HUES64 (cell line): ENCODE measurements around the gene CACNA1G.
A peak's percentile ranks its signal among the peaks of the same experiment; 100 is the strongest.

Experiments
- H3K27ac ChIP-seq: 2 replicates; pipeline ENCODE4 v1.7.0; 2013; ENCODE audit warnings: low read depth, low read length, inconsistent platforms
- H3K27me3 ChIP-seq: 2 replicates; pipeline ENCODE4 v1.6.1; 2013; ENCODE audit warnings: mild to moderate bottlenecking, low read length; ENCODE audit not compliant: insufficient read depth
- H3K36me3 ChIP-seq: 2 replicates; pipeline ENCODE4 v1.6.1; 2013; ENCODE audit warnings: mild to moderate bottlenecking, low read length; ENCODE audit not compliant: insufficient read depth
- H3K4me1 ChIP-seq: 2 replicates; pipeline ENCODE4 v1.6.1; 2013; ENCODE audit warnings: mild to moderate bottlenecking, low read length, moderate library complexity; ENCODE audit not compliant: insufficient read depth
- H3K4me3 ChIP-seq: 2 replicates; pipeline ENCODE4 v1.5.1; 2013; ENCODE audit warnings: mild to moderate bottlenecking, low read length, moderate library complexity
- H3K9ac ChIP-seq: 2 replicates; pipeline ENCODE4 v1.6.1; 2013; ENCODE audit warnings: mild to moderate bottlenecking, low read depth, low read length
- H3K9me3 ChIP-seq: 2 replicates; pipeline ENCODE4 v1.6.1; 2013; ENCODE audit warnings: low read depth, low read length; ENCODE audit not compliant: insufficient read depth
- WGBS: fragments of 150-250, 120-280 bp; methylation state at CpG from one replicate; pipeline ENCODE4 v1.1.7; 2013; ENCODE audit warnings: missing lambda C conversion rate; 5-methylcytosine and 5-hydroxymethylcytosine counted together

Gene CACNA1G

DNA sequence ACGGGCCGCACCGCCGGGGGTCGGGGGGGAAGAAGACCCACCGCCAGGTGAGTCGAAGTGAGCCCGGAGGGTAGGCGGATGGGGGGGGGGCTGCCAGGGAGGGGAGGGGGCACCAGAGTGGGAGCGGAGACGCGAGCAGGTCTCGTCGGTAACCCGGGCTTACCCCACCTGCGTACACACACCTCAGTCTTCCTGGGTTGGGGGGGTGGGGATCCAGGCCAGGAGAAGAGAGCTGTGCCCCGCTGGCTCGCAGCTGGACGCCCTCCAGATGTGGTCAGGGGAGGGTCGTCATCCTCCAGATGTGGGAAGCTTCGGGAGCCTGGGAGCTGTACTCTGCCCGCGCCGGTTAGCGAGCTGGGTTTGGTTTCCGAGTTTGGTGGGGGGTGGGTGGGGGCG, 1.2 kb downstream of the CACNA1G start:
- H3K36me3 ChIP-seq, result no peaks in the 10 kb centered on the region
- no peak overlapping the region for H3K9ac ChIP-seq
- peak overlapping the region; percentile 43 for H3K4me3 ChIP-seq
- H3K27ac ChIP-seq, result no peak overlapping the region
- WGBS, result 1% methylated on average over 9 of the region's 27 CpGs
- H3K27me3 ChIP-seq, result peaks cover 89% of the 10 kb centered on the region
- no peaks in the 10 kb centered on the region for H3K9me3 ChIP-seq
- peaks cover 16% of the 10 kb centered on the region for H3K4me1 ChIP-seq

DNA sequence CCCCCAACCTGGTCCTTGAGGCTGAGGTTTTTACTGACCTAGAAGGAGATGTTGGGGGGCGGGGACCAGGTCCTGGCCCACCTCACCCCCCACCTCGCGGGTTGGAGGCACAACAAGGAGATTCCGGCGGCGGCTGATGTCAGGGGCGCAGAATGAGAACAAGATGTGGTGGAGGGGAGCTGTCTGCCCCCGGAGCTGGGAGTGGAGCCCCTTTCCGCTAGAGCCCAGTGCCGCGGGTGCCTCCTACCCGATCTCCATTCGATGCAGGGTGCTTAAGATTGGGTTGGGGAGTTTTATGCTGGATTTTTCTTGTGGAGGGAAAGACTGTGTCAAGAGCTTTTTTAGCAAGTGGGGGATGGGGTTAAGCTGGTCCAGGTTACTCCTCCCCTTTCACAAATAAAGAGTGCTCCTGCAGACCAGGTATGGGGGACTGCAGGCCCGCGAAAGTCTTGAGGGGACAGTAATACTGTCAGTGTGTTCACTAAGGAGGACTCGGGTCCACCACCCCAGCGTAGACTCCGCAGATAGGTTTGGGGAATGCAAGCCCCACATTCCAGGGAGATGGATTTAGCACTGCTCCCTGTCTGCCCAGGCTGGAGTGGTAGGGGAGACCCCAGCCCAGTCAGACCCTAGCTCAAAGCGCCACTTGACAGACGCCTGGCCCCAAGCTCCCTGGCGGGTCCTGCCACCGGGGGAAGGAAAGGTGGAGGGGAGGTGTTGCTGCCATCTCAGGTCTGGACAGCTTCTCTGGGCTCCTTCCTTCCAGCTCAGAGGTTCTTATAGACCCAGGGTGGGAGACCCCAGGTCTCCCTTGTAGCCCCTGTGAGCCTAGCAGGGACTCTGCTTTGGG, 2.0 kb downstream of the CACNA1G start:
- H3K4me3 ChIP-seq, result peak overlapping the region; percentile 43

DNA sequence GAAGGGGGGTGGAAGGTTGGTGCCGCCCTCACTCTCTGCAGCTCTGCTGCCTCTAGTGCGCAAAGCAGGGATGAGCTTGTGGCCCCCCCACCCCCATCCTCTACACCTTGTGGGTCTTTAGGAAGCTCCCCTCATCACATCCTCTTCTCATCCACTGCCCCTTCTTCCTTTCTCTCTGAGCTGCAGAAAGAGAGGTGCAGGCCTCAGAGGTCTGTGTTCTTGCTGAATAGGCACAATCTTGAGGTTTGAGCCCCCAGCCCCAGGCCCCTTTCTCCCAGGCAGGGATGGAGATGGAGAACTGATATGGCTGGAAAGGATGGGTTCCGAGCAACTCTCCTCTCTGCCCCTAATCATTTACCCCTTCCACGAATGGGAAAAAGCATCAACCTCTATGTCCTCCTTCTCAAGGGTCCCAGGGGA, 2.6 kb downstream of the CACNA1G start:
- H3K36me3 ChIP-seq, result no peaks in the 10 kb centered on the region
- peaks cover 16% of the 10 kb centered on the region for H3K4me1 ChIP-seq
- no peak overlapping the region for H3K27ac ChIP-seq
- peak overlapping the region; percentile 43; the same call in 1 of the 2 replicates for H3K4me3 ChIP-seq
- no peaks in the 10 kb centered on the region for H3K9me3 ChIP-seq
- peaks cover 85% of the 10 kb centered on the region for H3K27me3 ChIP-seq
- H3K9ac ChIP-seq, result no peak overlapping the region
- WGBS, result 15% methylated on average over 3 of the region's 4 CpGs

More for the DNA sequence above, 2.0 kb downstream of the CACNA1G start:
- Histone ChIP-seq H3K27me3 (peaks cover 87% of the 10 kb centered on the region), H3K9me3 (no peaks in the 10 kb centered on the region), H3K4me1 (peaks cover 16% of the 10 kb centered on the region), H3K36me3 (no peaks in the 10 kb centered on the region), H3K9ac (no peak overlapping the region), H3K27ac (no peak overlapping the region)
- WGBS, result 4% methylated on average over 22 of the region's 22 CpGs

DNA sequence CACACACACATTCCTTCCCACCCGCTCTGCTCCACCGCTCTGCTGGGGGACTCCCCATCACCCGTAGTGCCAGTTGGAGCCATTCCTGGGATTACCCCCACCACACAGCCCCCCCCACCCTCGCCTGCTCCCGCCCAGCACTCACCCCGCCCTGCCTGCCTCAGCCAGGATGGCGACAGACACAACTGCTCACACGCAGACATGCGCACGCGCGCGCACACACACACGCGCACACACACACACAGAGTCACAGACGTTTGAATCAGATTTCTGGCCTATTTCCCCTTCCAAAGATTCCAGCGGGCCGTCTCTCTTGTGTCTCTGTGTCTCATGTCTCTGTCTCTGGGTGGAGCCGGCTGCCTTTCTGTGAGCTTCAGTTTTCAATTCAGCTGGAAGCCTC, 4.4 kb downstream of the CACNA1G start:
- peaks cover 68% of the 10 kb centered on the region for H3K27me3 ChIP-seq
- 54% methylated on average over 19 of the region's 19 CpGs for WGBS
- H3K27ac ChIP-seq, result no peak overlapping the region
- H3K9me3 ChIP-seq, result no peaks in the 10 kb centered on the region
- peaks cover 17% of the 10 kb centered on the region for H3K4me1 ChIP-seq
- no peaks in the 10 kb centered on the region for H3K36me3 ChIP-seq
- H3K4me3 ChIP-seq, result peak overlapping the region; percentile 26; the same call in 1 of the 2 replicates
- no peak overlapping the region for H3K9ac ChIP-seq

DNA sequence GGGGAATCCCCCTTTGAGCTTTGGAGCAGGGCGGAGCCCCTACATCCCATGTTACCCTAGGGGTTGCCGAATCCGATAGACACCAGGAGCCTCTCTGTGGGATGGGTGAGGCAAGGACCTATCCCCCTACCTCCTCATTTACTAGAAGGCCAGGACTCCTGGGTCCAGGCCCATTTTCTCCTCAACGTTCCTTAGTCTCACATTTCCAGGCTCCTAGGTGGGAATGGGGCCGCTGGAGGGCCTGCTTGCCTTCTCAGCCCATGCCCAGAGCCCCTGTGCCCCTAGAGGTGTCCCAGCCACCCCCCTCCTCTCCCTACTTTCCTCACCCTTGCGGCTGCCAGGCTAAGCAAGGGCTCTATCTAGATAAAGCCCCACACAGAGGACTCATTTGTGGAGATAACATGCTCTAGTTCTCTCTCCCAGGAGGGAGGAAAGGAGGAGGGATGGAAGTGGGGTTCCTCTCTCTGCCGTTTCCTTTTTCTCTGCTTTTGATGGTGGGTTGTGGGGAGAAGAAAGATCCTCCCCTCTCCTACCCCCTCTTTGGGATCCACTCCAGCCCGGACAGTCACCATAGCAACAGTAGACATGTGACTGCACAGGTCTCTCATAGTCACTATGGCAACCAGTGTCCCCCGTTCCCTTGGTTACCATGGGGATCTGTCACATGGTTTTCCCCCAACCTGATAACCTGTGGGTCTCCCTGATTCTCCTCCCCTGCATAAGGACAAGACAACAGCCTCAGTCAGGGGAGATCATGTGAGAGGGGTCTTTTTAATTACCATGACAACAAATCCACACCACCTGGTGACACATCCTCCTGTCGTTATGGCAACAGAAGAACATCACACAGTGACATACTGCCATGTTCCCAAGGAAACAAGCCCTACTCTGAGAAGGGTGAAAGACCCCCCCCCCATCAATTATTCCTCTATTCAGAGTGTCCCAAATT, 5.2 kb downstream of the CACNA1G start:
- no peak overlapping the region for H3K27ac ChIP-seq
- H3K27me3 ChIP-seq, result peaks cover 68% of the 10 kb centered on the region
- no peak overlapping the region for H3K4me3 ChIP-seq
- H3K36me3 ChIP-seq, result no peaks in the 10 kb centered on the region
- H3K4me1 ChIP-seq, result peaks cover 23% of the 10 kb centered on the region
- 43% methylated on average over 6 of the region's 10 CpGs for WGBS
- no peaks in the 10 kb centered on the region for H3K9me3 ChIP-seq
- no peak overlapping the region for H3K9ac ChIP-seq

GRCh38 chr17:50566886-50567285, 6.4 kb downstream of the CACNA1G start:
- Histone ChIP-seq H3K27me3 (peaks cover 58% of the 10 kb centered on the region), H3K36me3 (no peaks in the 10 kb centered on the region), H3K4me1 (peaks cover 23% of the 10 kb centered on the region), H3K9me3 (no peaks in the 10 kb centered on the region), H3K27ac (no peak overlapping the region), H3K4me3 (no peak overlapping the region), H3K9ac (no peak overlapping the region)
- WGBS, result 74% methylated on average over 2 of the region's 2 CpGs

DNA sequence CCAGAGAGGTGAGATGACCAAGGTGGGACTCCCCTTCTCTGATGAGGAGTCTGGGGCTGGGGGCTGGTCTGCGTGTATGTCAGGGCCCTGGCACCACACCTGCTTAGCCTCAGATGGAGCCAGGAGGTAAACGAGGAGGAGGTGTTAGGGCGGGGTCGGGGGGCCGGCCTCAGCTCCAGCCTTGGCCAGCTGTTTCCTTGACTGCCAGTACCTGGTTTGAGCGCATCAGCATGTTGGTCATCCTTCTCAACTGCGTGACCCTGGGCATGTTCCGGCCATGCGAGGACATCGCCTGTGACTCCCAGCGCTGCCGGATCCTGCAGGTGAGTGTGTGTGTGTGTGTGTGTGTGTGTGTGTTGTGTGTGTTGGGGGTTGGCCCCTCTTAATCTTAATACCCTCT, 8.1 kb downstream of the CACNA1G start:
- Histone ChIP-seq H3K9me3 (no peaks in the 10 kb centered on the region), H3K9ac (no peak overlapping the region), H3K4me3 (no peak overlapping the region), H3K4me1 (peaks cover 11% of the 10 kb centered on the region), H3K36me3 (no peaks in the 10 kb centered on the region), H3K27me3 (peaks cover 41% of the 10 kb centered on the region), H3K27ac (no peak overlapping the region)
- 92% methylated on average over 12 of the region's 12 CpGs for WGBS

- H3K9ac ChIP-seq, result no peak overlapping the region
- H3K36me3 ChIP-seq, result no peaks in the 10 kb centered on the region
- no peak overlapping the region for H3K27ac ChIP-seq
- H3K4me3 ChIP-seq, result no peak overlapping the region
- peaks cover 6% of the 10 kb centered on the region; the same call in 1 of the 2 replicates for H3K4me1 ChIP-seq
- peaks cover 31% of the 10 kb centered on the region for H3K27me3 ChIP-seq
- no peaks in the 10 kb centered on the region for H3K9me3 ChIP-seq
- 88% methylated on average over 7 of the region's 7 CpGs for WGBS
These were observed 9.1 kb downstream of the CACNA1G start for GRCh38 chr17:50569592-50569991.

- Histone ChIP-seq H3K4me1 (peaks cover 6% of the 10 kb centered on the region; the same call in 1 of the 2 replicates), H3K9ac (no peak overlapping the region), H3K27me3 (peaks cover 27% of the 10 kb centered on the region), H3K9me3 (no peaks in the 10 kb centered on the region), H3K36me3 (no peaks in the 10 kb centered on the region), H3K27ac (no peak overlapping the region), H3K4me3 (no peak overlapping the region)
- WGBS, result 75% methylated on average over 8 of the region's 8 CpGs
These were observed 9.5 kb downstream of the CACNA1G start for GRCh38 chr17:50570032-50570431.

- no peak overlapping the region for H3K4me3 ChIP-seq
- 53% methylated on average over 7 of the region's 7 CpGs for WGBS
- no peaks in the 10 kb centered on the region for H3K36me3 ChIP-seq
- H3K9me3 ChIP-seq, result no peaks in the 10 kb centered on the region
- H3K4me1 ChIP-seq, result peaks cover 6% of the 10 kb centered on the region; the same call in 1 of the 2 replicates
- H3K27me3 ChIP-seq, result peaks cover 22% of the 10 kb centered on the region
- H3K27ac ChIP-seq, result no peak overlapping the region
- H3K9ac ChIP-seq, result no peak overlapping the region
These were observed 10.0 kb downstream of the CACNA1G start for GRCh38 chr17:50570528-50570927.

GRCh38 chr17:50571681-50572080, 11.2 kb downstream of the CACNA1G start:
- Histone ChIP-seq H3K9me3 (no peaks in the 10 kb centered on the region), H3K4me1 (peaks cover 6% of the 10 kb centered on the region; the same call in 1 of the 2 replicates), H3K27me3 (peaks cover 11% of the 10 kb centered on the region), H3K4me3 (no peak overlapping the region), H3K9ac (no peak overlapping the region), H3K36me3 (no peaks in the 10 kb centered on the region), H3K27ac (no peak overlapping the region)
- 84% methylated on average over 19 of the region's 19 CpGs for WGBS
